GM19025 (cell line): ENCODE measurements around the gene ANKDD1B.
A peak's percentile ranks its signal among the peaks of the same experiment; 100 is the strongest.
"Not testable (repeated sequence)": the region's sequence is repeated elsewhere in the genome, so short reads cannot be mapped to it uniquely, and the experiment has no call there.

ENCODE experiments used
- ATAC-seq: cut with Tn5 transposase; IDR thresholded peaks from one replicate; pipeline ENCODE4 v1.9.1; 2021; ENCODE audit warnings: mild to moderate bottlenecking, low read depth, moderate library complexity; ENCODE audit not compliant: unreplicated experiment

Gene ANKDD1B

DNA sequence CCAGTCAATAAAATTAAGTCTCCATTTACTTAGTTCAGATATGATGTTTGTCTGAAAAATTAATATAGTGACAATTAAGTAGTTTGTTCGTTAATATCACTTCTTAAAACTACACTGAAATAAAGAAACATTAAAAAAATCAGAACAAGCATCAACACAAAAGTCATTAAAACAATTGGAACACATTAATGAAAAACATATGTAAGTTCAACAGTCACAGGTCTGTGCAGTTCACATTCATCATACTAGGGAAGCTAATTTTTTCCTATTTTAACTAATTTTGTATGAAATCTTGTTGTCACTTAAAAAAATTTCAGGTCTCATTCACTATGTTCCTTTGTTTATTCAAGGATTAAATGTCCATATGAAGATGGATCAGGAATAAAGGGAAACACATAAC is 83.5 kb downstream of the ANKDD1B start:
- no peak for ATAC-seq

DNA sequence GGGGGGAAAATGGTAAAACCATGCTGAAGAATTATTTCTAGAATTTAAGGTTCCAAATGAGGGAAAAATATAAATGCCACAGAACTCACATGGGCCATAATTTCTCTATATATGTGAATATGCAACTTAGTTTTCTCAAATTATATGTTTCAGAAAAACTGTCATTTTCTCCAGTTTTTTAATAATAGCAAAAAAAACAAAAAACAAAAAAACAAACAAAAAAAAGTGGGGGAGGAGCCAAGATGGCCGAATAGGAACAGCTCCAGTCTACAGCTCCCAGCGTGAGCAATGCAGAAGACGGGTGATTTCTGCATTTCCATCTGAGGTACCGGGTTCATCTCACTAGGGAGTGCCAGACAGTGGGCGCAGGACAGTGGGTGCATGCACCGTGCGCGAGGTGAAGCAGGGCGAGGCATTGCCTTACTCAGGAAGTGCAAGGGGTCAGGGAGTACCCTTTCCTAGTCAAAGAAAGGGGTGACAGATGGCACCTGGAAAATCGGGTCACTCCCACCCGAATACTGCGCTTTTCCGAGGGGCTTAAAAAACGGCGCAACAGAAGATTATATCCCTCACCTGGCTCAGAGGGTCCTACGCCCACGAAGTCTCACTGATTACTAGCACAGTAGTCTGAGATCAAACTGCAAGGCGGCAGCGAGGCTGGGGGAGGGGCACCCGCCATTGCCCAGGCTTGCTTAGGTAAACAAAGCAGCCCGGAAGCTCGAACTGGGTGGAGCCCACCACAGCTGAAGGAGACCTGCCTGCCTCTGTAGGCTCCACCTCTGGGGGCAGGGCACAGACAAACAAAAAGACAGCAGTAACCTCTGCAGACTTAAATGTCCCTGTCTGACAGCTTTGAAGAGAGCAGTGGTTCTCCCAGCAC is 84.5 kb downstream of the ANKDD1B start:
- ATAC-seq = not testable (repeated sequence)

DNA sequence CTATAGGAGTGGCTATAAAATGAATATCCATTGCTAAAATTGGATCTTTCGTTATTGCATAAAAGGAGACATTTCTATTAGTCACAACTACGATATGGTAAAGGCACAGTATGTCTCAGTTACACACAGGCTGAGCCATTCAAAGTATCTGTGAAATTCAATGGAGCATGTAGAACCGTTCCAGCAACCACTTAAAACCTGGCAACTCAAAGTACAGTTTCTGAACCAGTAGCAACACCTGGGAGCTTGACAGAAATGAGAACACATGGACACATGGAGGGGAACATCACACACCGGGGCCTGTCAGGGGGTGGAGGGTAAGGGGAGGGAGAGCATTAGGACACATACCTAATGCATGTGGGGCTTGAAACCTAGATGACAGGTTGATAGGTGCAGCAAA is 90.6 kb downstream of the ANKDD1B start:
- no peak for ATAC-seq

DNA sequence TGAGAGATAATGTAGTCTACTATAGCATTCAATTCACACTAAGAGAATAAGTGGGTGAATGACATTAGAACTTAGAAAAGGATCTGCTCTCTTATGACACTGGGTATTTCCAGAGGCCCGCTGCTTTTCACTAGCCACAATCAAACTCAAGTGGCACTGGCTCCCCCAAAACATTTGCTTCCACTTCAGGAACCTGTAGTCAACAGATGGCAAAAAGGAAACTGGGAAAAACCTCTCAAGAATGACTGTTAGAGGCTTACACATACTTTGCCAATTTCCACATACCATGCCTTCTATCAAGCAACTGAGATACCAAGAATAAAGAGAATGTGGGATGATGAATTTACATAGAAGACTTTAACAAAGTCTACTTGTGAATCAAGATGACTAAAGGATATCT is 94.8 kb downstream of the ANKDD1B start:
- no peak for ATAC-seq

DNA sequence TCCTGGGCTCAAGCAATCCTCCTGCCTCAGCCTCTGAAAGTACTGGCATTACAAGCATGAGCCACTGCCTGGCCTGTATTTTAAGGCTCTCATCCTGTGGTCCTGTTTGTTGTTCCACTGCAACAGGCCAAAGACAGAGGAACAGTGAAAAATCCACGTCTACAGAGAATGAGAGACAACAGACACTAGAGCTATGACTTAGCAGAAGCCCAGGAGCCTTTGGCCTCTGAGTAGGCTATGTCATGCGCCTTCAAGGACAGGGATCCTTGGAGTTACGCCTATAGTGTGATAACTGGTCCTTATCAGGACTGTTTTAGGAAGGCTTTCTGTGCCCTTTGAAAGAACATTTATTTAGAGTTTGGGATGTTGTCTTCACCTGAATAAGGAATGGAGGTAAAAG is 95.5 kb downstream of the ANKDD1B start:
- ATAC-seq = no peak

DNA sequence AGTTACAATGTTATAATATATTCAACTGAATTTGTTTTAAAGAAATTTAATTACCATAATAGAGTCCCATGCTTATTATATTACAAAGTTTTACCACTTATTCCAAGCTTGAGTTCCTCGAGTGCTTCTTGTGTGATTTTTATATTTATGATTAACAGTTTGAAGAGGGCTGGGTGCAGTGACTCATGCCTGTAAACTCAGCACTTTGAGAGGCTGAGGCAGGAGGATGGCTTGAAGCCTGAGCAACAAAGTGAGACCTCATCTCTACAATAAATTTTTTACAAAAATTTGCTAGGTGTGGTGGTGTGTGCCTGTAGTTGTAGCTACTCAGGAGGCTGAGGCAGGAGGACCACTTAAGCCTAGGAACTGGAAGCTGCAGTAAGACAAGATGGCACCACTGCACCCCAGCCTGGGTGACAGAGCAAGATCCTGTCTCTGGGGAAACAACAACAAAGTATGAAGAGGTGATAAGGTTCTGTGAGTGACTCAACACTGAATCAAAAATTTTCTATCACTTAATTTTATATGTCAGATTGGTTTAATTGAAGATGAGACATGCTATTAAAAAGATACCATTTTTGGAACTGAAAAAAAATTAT is 96.8 kb downstream of the ANKDD1B start:
- no peak for ATAC-seq

DNA sequence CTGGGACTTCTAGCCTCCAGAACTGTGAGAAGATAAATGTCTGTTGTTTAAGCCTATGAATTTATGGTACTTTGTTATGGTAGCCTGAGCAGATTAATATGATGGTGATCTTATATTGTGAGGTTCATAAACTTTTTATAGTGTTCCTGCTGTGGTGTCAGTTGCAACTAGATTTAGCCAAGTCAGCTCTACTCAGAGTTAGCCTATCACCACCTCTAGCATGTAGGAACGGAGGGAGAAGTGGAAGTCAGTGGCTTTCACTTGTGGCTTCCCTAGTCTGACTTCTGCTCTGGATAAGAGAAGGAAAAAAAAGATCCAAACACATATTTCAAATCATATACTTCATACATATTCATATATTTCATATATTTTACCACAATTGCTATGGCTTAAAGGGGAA is 99.4 kb downstream of the ANKDD1B start:
- no peak for ATAC-seq

DNA sequence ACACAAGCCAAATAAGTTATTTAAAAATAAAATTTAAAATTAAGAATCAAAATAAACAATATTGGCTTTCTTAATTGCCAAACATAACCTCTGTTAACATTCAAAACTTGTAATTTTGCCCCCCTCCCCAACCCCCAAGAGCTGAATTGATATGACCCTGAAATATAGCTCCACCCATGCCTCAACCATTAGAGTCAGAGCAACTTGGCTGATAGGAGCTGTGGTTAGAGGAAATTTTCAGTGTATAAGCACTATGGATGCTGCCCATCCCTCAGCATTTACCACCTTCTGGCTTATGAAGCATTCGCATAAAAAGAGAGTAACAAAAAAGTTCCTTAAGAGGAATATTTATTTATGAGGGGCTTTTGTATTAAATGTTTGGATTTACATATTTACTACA is 99.9 kb downstream of the ANKDD1B start:
- ATAC-seq = no peak

DNA sequence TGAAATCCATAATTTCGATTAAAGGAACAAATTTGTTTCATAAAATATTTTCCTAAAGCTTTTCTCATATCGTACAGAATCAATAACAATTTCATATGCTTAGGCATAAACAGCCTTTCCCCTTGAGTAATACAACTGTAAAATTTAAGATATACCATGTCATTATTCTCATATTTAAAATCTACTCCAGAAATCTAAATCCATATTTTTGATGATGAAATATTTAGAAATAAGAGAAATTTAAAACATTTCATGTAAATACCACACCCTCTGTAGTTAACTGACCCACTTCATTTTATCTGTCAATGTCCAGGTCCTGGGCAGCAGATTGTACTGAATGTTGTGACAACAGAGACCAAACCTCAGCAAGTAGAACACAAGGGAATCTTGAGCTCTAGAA is 100.8 kb downstream of the ANKDD1B start:
- ATAC-seq = no peak

DNA sequence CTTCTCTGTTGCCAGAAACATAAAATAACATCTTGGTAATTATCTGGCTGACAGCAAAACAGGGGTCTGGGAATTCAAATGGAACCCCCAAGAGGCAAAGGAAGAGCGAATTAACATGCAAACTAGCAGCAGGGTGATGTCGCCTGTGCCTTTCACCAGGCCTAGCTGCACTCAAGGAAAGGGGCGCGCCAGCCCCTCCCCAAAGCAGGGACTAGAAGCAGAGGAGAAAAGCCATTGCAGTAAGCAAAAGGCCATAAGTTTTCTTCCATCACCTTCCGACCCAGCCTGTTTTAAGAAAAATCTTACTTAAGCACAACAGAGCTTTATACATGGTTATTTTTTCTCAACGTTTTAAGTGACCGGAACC is 105.4 kb downstream of the ANKDD1B start:
- ATAC-seq = peak; percentile 19

DNA sequence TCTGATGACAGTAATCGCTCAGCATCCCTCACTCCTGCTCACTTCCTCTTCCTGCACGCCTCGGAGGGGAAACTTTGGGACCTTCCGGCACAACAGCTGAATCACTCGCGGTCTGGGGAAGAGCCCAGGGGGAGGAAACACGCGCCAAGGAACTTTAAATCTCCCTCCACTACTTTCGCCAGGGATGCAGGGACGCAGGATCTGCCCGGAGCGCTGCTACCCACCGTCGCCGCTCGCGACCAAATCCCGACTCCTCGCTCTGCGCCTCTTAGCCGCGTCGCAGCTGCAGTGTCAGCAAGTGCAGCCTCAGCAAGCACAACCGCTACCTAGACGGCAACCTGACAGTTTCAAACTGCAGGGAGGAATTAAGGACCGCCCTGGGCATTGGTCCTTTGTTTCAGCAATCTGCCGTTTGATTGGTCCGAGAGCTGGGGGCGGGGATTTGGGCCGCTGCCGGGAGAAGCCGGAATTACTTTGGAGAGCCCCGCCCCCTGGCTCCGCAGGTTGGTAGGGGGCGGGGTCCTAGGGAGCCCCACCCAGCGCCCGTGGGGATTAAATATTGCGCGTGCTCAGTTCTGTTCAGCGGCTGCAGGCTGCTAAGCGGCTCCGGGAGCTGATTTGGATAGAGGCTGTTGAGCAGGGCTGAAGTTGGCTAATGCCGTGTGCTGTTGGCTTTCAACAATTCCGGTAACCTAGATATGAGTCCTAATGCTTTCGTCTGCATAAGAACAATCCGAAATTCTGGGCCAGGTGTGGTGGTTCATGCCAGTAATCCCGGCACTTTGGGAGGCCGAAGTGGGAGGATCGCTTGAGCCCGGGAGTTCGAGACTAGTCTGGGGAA is 106.0 kb downstream of the ANKDD1B start, which contains the start of gene POC5:
POC5 (minus strand) TSS at position 356 of the 841 bp plus-strand sequence. CDS start 4,500 bp downstream, outside the sequence.
- peak; percentile 93 for ATAC-seq

DNA sequence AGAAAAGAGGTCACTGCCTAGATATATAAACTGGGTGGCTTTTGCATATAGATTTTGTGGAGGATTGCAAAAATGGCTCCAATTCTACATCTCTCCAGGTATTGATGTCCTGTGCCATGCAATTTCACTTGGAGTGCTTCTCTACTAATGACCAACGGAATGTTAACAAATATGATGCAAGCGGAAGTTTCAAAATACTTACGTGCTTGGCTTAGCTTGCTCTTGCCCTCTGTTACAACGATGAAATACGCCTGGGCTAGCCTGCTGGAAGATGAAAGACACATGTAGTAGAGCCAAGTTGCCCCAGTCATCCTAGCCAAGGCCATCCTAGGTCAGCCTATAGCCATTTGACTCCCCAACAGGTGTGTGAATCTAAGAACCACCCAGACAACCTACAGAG is 109.6 kb downstream of the ANKDD1B start:
- ATAC-seq = no peak
